RWPE2 (cell line): ENCODE results near the gene HPN.

ENCODE experiments used
- ATAC-seq: fragments of 200-7000 bp; cut with Tn5 transposase; 3 replicates; pipeline ENCODE4 v1.9.1; 2021; ENCODE audit warnings: low read depth
- DNase-seq: peaks from one replicate; pipeline ENCODE4 v3.0.0-alpha.2; 2020; ENCODE audit warnings: low spot score
- H3K27ac ChIP-seq: fragments of 450-650 bp; 2 replicates; pipeline ENCODE4 v1.5.1; 2017; ENCODE audit warnings: mild to moderate bottlenecking; ENCODE audit not compliant: poor library complexity, severe bottlenecking
- H3K27me3 ChIP-seq: fragments of 250-450 bp; sonication (Bioruptor Pico); 2 replicates; pipeline ENCODE4 v1.5.1; 2021; ENCODE audit warnings: mild to moderate bottlenecking, moderate library complexity; ENCODE audit not compliant: insufficient read depth, poor library complexity, severe bottlenecking
- H3K36me3 ChIP-seq: fragments of 250-450 bp; sonication (Bioruptor Pico); 2 replicates; pipeline ENCODE4 v1.5.1; 2020; ENCODE audit warnings: low read depth, mild to moderate bottlenecking, moderate library complexity
- H3K4me1 ChIP-seq: fragments of 250-450 bp; sonication (Bioruptor Pico); 2 replicates; pipeline ENCODE4 v1.5.1; 2021; ENCODE audit warnings: mild to moderate bottlenecking, moderate library complexity; ENCODE audit not compliant: insufficient read depth, poor library complexity, severe bottlenecking
- H3K4me3 ChIP-seq: fragments of 250-450 bp; sonication (Bioruptor Pico); 2 replicates; pipeline ENCODE4 v1.5.1; 2021; ENCODE audit warnings: mild to moderate bottlenecking, moderate library complexity; ENCODE audit not compliant: severe bottlenecking
- H3K9me3 ChIP-seq: fragments of 250-450 bp; sonication (Bioruptor Pico); 2 replicates; pipeline ENCODE4 v1.5.1; 2021; ENCODE audit warnings: mild to moderate bottlenecking, moderate library complexity; ENCODE audit not compliant: severe bottlenecking
- CTCF ChIP-seq: fragments of 450-650 bp; IDR thresholded peaks from one replicate; pipeline ENCODE4 v1.5.1; 2017; ENCODE audit warnings: mild to moderate bottlenecking, moderate library complexity; ENCODE audit not compliant: poor library complexity, severe bottlenecking

HPN gene

GRCh38 chr19:35023428-35023827 is 18.1 kb upstream of the HPN start:
- no peak for TF ChIP-seq CTCF
- DNase-seq (no peak), ATAC-seq (no peak)
- Histone ChIP-seq H3K9me3 (no peaks in the 10 kb centered on the region), H3K4me1 (no peaks in the 10 kb centered on the region), H3K27me3 (no peaks in the 10 kb centered on the region), H3K4me3 (no peak overlapping the region), H3K36me3 (peaks cover 45% of the 10 kb centered on the region), H3K27ac (no peak overlapping the region)

- TF ChIP-seq CTCF = no peak
- Histone ChIP-seq H3K9me3 (no peaks in the 10 kb centered on the region), H3K36me3 (peaks cover 41% of the 10 kb centered on the region), H3K27me3 (no peaks in the 10 kb centered on the region), H3K27ac (no peak overlapping the region), H3K4me1 (no peaks in the 10 kb centered on the region), H3K4me3 (no peak overlapping the region)
- ATAC-seq (no peak), DNase-seq (no peak)
These were observed 17.4 kb upstream of the HPN start for GRCh38 chr19:35024095-35024494.

- ATAC-seq (no peak), DNase-seq (no peak)
- no peak overlapping the region for H3K27ac ChIP-seq
- peaks cover 26% of the 10 kb centered on the region for H3K36me3 ChIP-seq
- TF ChIP-seq CTCF = no peak
- no peak overlapping the region for H3K4me3 ChIP-seq
- no peaks in the 10 kb centered on the region for H3K9me3 ChIP-seq
- H3K27me3 ChIP-seq = peaks cover 2% of the 10 kb centered on the region
- H3K4me1 ChIP-seq = no peaks in the 10 kb centered on the region
These were observed 15.6 kb upstream of the HPN start for GRCh38 chr19:35025969-35026368.

GRCh38 chr19:35026418-35026817 is 15.1 kb upstream of the HPN start:
- H3K4me1 ChIP-seq = no peaks in the 10 kb centered on the region
- H3K4me3 ChIP-seq = no peak overlapping the region
- ATAC-seq = no peak
- H3K27ac ChIP-seq = no peak overlapping the region
- peaks cover 6% of the 10 kb centered on the region for H3K27me3 ChIP-seq
- H3K9me3 ChIP-seq = no peaks in the 10 kb centered on the region
- no peak for TF ChIP-seq CTCF
- no peak for DNase-seq
- H3K36me3 ChIP-seq = peaks cover 26% of the 10 kb centered on the region

GRCh38 chr19:35027009-35027408 is 14.5 kb upstream of the HPN start:
- H3K9me3 ChIP-seq = no peaks in the 10 kb centered on the region
- ATAC-seq (no peak), DNase-seq (no peak)
- TF ChIP-seq CTCF = no peak
- peaks cover 10% of the 10 kb centered on the region for H3K27me3 ChIP-seq
- H3K36me3 ChIP-seq = peaks cover 26% of the 10 kb centered on the region
- H3K27ac ChIP-seq = no peak overlapping the region
- no peak overlapping the region for H3K4me3 ChIP-seq
- H3K4me1 ChIP-seq = no peaks in the 10 kb centered on the region
